ENCODE results near the gene ERN1. TPM values are rescaled to one million over a fixed set of nuclear protein-coding genes. Genes with fewer than 3 reads are reported as not detected.

Gene ERN1
- total RNA-seq, 4 donors from 2014 or later, result 17.2 to 30.0 (median 24.0) TPM

DNA sequence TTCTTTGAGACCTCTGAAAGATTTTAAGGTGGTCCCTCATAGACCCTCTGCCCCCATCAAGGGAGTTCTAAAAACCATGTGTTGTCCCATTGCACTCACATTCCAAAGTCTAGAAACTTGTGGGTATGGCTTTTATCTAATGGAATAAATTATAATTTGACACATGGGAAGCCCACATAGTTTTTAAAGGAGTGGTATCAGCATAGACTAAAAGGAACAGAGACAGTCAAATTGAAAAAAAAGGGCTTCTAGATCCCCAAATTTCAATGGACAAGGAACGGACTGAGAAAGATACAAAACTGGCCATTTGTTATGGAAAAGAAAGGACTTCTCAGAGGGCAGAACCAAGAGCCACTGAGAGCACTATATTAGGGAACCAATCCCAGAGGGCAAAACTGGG, 60.8 kb downstream of the ERN1 start:
- no peak overlapping the region for H3K27ac ChIP-seq
- TF ChIP-seq POLR2A (IDR thresholded peaks at IDR 0.05) (no peak), CTCF (IDR thresholded peaks at IDR 0.05) (no peak)
- H3K4me3 ChIP-seq, result no peak overlapping the region
- H3K36me3 ChIP-seq, result peaks cover 0 to 47% (median 0%) of the 10 kb centered on the region in 3 donors
- H3K9me3 ChIP-seq, result peaks cover 0 to 14% (median 0%) of the 10 kb centered on the region in 4 donors
- H3K4me1 ChIP-seq, result peaks cover 0 to 6% (median 0%) of the 10 kb centered on the region in 4 donors
- no peaks in the 10 kb centered on the region for H3K27me3 ChIP-seq
- DNase-seq, result no peak

DNA sequence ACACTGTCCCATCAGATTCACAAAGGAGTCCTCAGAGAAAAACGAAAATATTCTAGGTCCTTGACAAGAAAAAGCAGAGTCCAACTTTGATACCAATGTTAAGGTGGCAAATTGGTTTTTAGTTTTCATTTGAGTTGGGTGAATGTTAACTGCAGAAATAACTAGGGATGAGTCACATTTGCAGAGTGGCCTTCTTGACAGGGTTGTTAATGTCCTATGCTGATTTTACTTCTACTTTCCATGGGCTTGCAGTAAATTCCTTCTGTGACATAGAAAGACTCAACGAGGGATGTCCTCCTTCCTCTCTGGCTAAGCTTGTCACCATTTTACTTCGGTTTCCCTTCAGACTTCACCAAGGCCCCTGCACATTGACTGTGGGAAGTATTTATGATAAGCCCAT, 62.3 kb downstream of the ERN1 start:
- no peak for DNase-seq
- Histone ChIP-seq H3K36me3 (peaks cover 0 to 47% (median 0%) of the 10 kb centered on the region in 3 donors), H3K27me3 (no peaks in the 10 kb centered on the region), H3K4me1 (peaks cover 0 to 18% (median 0%) of the 10 kb centered on the region in 4 donors), H3K4me3 (no peak overlapping the region), H3K9me3 (peaks cover 0 to 14% (median 0%) of the 10 kb centered on the region in 4 donors), H3K27ac (peak overlapping the region in 1 of 4 donors; percentile 50)
- TF ChIP-seq CTCF (IDR thresholded peaks at IDR 0.05) (no peak), POLR2A (IDR thresholded peaks at IDR 0.05) (no peak)

GRCh38 chr17:64066716-64067115, 63.2 kb downstream of the ERN1 start:
- Histone ChIP-seq H3K4me1 (peaks cover 0 to 18% (median 0%) of the 10 kb centered on the region in 4 donors), H3K27ac (peak overlapping the region; percentile 24 to 50 (median 38)), H3K4me3 (peak overlapping the region in 1 of 4 donors; percentile 32), H3K27me3 (no peaks in the 10 kb centered on the region), H3K9me3 (peaks cover 0 to 14% (median 0%) of the 10 kb centered on the region in 4 donors), H3K36me3 (peaks cover 0 to 44% (median 0%) of the 10 kb centered on the region in 3 donors)
- no peak for TF ChIP-seq CTCF (IDR thresholded peaks at IDR 0.05)
- peak in 2 of 3 donors; percentile 58 to 67 for DNase-seq

GRCh38 chr17:64065161-64065560, 64.8 kb downstream of the ERN1 start:
- Histone ChIP-seq H3K36me3 (peaks cover 0 to 34% (median 0%) of the 10 kb centered on the region in 3 donors), H3K4me3 (peak overlapping the region in 1 of 4 donors; percentile 32), H3K9me3 (peaks cover 0 to 12% (median 0%) of the 10 kb centered on the region in 4 donors), H3K27ac (peak overlapping the region in 2 of 4 donors; percentile 13 to 82), H3K4me1 (peaks cover 0 to 23% (median 0%) of the 10 kb centered on the region in 4 donors), H3K27me3 (no peaks in the 10 kb centered on the region)
- no peak for DNase-seq
- no peak for TF ChIP-seq CTCF (IDR thresholded peaks at IDR 0.05)
- TF ChIP-seq POLR2A (IDR thresholded peaks at IDR 0.05), result no peak

GRCh38 chr17:64064331-64064730, 65.6 kb downstream of the ERN1 start:
- no peak for TF ChIP-seq CTCF (IDR thresholded peaks at IDR 0.05)
- peak; percentile 23 to 45 for TF ChIP-seq POLR2A (IDR thresholded peaks at IDR 0.05)
- Histone ChIP-seq H3K36me3 (peaks cover 0 to 32% (median 0%) of the 10 kb centered on the region in 3 donors), H3K4me1 (peaks cover 0 to 26% (median 0%) of the 10 kb centered on the region in 4 donors), H3K4me3 (peak overlapping the region in 1 of 4 donors; percentile 32), H3K9me3 (peaks cover 0 to 3% (median 0%) of the 10 kb centered on the region in 4 donors), H3K27me3 (no peaks in the 10 kb centered on the region), H3K27ac (peak overlapping the region in 3 of 4 donors; percentile 57 to 82 (median 72))
- DNase-seq, result peak in 2 of 3 donors; percentile 81 to 87

Measured in Peyer's patch (tissue), 4 donors.